ENCODE data around the gene HIPK4. TPM values are rescaled to one million over a fixed set of nuclear protein-coding genes. Genes with fewer than 3 reads are reported as not detected.
A peak's percentile ranks its signal among the peaks of the same experiment; 100 is the strongest.

The HIPK4 gene
- total RNA-seq, 1 experiment from 2014 or later, result not detected

DNA sequence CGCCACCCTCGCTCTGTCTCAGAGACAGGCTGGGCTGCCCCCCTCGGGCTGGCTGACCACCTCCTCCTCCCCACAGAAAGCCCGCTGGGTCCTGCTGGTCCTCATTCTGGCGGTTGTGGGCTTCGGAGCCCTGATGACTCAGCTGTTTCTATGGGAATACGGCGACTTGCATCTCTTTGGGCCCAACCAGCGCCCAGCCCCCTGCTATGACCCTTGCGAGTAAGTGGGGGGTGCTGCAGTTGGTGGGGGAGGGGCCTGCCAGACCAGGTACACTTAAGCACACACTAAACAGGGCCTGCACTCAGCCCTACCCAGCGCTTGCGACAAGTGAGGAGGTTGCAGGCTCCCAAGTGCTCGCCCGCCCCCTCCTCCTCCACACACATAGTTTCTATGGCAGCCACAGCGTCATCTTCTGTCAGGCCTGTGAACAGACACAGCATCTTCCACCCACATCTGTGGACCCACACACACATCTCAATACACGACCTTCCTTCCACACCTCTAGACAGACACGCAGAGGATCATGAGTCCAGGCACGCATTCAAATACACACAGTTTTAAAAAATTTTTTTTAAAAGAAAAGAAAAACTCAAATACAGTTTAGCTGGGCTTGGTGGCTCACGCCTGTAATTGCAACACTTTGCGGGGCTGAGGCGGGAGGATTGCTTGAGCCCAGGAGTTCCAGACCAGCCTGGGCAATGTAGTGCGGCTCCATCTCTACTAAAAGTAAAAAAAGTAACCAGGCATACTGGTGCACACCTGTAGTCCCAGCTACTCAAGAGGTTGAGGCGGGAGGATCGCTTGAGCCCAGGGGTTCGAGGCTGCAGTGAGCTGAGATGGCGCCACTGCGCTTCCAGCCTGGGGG is 23.1 kb downstream of the HIPK4 start:
- no peak for DNase-seq (ENCODE audit: low read depth)

GRCh38 chr19:40365613-40366401 is 24.2 kb downstream of the HIPK4 start:
- no peak for DNase-seq (ENCODE audit: low read depth)

GRCh38 chr19:40365010-40365409 is 25.0 kb downstream of the HIPK4 start:
- DNase-seq (ENCODE audit: low read depth), result no peak

DNA sequence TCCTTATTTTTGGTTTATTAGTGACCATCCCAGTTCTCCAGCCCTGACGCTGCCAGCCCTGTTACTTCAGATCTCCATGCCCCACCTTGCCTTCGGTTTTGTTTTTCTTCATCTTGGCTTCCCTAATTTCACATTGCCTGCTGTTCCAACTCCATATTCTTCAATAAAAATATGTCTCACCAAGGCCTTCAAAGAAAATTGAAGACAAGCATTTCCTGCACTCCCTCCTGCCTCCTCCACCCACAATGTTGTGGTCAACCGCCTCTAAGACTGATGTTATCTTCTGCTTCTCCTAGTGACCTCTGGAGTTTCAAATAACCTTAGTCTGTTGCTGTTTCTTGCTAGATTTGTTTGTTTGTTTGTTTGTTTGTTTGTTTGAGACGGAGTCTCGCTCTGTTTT is 26.9 kb downstream of the HIPK4 start:
- DNase-seq (ENCODE audit: low read depth), result no peak

GRCh38 chr19:40362160-40362559 is 27.8 kb downstream of the HIPK4 start:
- DNase-seq (ENCODE audit: low read depth), result no peak

DNA sequence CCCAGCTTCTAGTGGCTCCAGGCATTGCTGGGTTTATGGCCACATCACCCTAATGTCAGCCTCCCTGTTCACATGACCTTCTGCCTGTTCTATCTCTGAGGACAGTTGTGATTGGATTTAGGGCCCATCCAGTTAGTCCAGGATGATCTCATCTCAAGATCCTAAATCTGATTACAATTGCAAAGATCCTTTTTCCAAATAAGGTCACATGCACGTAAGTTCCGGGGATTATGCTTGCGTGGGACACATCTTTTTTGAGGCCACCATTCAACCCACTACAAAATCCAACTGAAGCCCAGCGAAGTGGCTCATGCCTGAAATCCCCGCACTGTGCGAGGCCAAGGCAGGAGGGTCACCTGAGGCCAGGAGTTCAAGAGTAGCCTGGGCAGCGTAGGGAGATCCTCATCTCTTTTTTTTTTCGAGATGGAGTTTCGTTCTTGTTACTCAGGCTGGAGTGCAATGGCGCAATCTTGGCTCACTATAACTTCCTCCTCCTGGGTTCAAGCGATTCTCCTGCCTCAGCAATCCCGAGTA is 29.2 kb downstream of the HIPK4 start:
- no peak for DNase-seq (ENCODE audit: low read depth)

- no peak for DNase-seq (ENCODE audit: low read depth)
Measured at GRCh38 chr19:40360020-40360707, 29.8 kb downstream of the HIPK4 start.

GRCh38 chr19:40358773-40359172 is 31.2 kb downstream of the HIPK4 start:
- no peak for DNase-seq (ENCODE audit: low read depth)

GRCh38 chr19:40357640-40358039 is 32.3 kb downstream of the HIPK4 start:
- DNase-seq (ENCODE audit: low read depth), result no peak

DNA sequence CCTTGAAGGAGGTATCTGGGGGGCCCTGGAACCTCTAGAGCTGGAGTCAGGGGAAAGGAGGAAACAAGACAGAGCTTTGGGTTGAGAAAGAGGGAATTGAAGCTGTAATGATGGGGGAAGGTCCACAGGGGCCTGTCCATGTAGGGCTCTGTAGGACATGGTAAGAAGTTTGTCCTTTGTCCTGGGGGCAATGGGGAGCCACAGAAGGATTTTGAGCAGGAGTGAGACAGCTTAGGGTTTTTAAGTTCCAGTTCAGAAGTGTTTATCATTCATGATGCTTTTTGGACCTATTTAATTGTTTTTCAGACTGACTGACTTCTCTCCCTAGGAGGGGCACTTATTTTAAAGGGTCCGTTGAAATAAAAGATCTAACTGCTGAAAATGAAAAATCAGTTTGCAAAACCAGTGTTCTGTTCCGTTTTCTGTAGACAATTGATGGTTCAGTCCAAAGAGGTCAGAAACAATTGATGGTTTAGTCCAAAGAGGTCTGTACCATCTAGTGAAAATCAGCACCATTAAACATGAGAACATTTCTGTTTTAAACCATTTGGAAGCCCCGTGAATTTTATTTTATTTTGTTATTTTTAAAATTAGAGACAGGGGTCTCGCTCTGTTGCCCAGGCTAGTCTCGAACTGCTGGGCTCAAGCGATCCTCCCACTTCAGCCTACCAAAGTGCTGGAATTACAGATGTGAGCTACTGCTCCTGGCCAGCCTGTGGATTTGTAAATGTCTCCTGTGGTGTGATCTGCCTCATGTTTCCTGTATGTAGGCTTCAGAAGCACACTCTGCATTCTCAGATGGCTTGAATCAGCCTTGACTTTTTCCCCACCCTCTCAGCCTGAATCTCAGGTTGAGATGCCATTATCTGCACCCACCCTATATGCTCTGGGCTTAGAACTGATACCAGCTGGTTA is 33.0 kb downstream of the HIPK4 start:
- no peak for DNase-seq (ENCODE audit: low read depth)

- DNase-seq (ENCODE audit: low read depth), result no peak
Measured at GRCh38 chr19:40355975-40356680, 33.9 kb downstream of the HIPK4 start.

DNA sequence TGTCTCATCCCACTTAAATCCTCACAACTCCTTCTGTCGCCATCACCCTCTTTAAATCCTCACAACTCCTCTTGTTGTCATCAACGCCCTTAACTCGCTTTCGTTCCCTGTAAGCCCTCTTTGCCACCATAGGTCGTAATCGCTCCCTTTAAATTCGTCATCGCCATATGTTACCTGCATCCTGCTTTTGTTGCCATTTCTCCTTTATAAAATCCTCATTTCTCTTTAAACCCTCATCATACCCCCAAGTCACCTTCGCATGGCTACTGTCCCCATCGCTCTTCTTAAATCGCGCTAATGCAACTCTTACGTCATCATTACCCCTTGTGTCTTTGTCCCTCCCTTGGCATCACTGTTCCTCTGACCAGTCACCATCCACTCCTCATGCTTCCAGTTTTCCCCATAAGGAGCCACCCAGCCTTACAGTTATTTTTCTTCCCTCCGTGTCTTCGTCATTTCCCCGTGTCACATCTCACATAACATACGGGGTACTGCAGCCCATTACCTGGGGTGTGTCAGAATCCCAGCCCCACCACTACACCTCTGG is 40.9 kb downstream of the HIPK4 start:
- peak; percentile 70 for DNase-seq (ENCODE audit: low read depth)

DNA sequence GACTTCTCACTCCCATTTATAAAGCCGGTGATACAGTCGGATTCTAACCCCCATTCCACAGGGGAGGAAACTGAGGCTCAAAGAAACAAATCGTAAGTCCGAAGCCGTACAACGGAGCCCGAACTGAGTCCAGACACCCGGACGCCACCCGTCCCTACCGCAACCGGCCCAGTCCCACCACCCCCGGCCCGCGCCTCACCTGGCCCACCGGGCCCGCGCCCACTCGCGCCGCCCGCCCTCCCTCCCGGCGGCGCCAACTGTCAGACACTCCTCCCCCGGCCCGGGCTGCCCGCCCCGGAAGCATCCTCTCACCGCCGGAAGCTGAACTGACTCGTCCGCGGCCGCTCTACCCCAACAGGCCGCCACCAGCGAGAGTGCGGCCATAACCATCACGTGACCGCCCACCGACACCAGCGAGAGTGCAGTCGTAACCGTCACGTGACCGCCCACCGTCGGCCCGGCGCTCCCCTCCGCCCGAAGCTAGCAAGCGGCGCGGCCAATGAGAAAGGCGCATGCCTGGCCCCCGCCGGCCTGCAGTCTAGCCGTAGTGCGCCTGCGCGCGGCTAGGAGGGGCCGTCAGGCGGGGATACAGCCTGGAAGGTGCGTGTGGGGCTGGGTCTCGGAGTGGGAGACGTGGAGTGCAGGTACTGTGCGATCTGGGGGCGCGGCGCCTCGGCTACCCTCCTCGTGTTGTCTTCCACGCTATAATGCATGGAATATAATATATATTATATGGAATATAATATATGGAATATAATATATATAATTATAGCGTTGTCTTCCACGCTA is 41.7 kb downstream of the HIPK4 start, which contains the start of the genes C19orf47 and PLD3:
Gene C19orf47 (minus strand): TSS at position 273 of the 789 bp plus-strand sequence. CDS start 6,540 bp downstream, outside the sequence.
Gene PLD3 (plus strand): TSS at position 571 of the 789 bp plus-strand sequence. CDS start 17,789 bp downstream, outside the sequence.
- DNase-seq (ENCODE audit: low read depth), result peak; percentile 99

GRCh38 chr19:40344422-40344821 is 45.6 kb downstream of the HIPK4 start:
- DNase-seq (ENCODE audit: low read depth), result no peak

- DNase-seq (ENCODE audit: low read depth), result no peak
Measured at GRCh38 chr19:40342644-40343311, 47.2 kb downstream of the HIPK4 start.

DNA sequence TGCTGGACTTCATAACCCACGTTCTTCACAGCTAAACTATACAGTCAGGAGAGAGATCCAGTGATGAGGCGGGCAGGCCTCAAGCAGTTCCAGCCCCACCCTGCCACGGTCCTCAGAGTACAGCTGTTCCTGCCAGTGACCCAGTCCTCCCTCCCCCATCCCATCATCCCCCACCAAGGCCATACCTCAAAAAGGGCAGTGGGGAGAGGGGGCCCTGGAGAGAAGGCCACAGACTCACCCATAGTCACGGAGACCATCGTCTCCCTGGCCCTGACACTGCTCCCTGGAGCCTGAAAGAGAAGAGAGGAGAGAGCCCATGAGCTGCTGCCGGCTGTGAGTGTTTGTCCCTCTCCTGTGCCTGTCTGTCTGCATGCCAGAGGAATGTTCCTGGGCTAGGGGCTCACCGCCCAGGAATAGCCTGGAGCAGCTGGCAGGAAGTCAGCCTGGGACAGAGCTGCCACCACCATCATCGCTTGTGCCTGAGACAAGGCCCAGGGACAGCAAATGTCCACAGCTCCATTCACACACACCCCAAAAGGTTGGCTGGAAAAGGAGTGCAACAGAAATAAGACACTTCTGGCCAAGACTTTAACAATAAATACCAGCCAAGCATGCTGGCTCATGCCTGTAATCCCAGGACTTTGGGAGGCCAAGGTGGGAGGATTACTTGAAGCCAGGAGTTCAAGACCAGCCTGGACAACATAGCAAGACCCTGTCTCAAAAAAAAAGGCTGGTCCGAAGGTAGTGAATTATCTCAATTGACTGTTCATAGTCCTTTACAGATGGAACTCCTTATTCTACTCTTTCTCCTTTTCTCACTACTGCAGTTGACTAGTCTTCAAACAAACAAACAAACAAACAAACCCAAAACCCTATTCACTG is 48.1 kb downstream of the HIPK4 start:
- DNase-seq (ENCODE audit: low read depth), result no peak

- DNase-seq (ENCODE audit: low read depth), result no peak
Measured at GRCh38 chr19:40339018-40339728, 50.8 kb downstream of the HIPK4 start.

All from RPMI7951 (cell line).